ENCODE measurements around the gene VPS35L. TPM values are rescaled to one million over a fixed set of nuclear protein-coding genes. Genes with fewer than 3 reads are reported as not detected.

VPS35L gene
- total RNA-seq, 1 experiment from 2014 or later, result 51.1 TPM

GRCh38 chr16:19733551-19733950 lies 178.0 kb downstream of the VPS35L start:
- CTCF ChIA-PET, result interaction anchor here (0.6 kb wide), 1 partner anchor 14 kb away, joined by 3 read pairs; no protein-coding TSS in a partner anchor

GRCh38 chr16:19735074-19735867 lies 179.8 kb downstream of the VPS35L start:
- no peak overlapping the region for H3K4me3 ChIP-seq (ENCODE audit: low read depth, low read length, poor library complexity, severe bottlenecking)
- BruUV-seq (replicated peaks), result no TSS peak
- ChIA-PET CTCF (no interaction called here), POLR2A (ENCODE audit: low non-redundant PET) (no interaction called here)
- no peaks in the 10 kb centered on the region for H3K27me3 ChIP-seq (replicated peaks; ENCODE audit: insufficient read depth, low read depth, low read length, poor library complexity)
- H3K9me3 ChIP-seq (ENCODE audit: low read depth, low read length, poor library complexity, severe bottlenecking), result no peaks in the 10 kb centered on the region
- H3K27ac ChIP-seq (ENCODE audit: low read depth, low read length, poor library complexity, severe bottlenecking), result no peak overlapping the region
- no peaks in the 10 kb centered on the region for H3K4me1 ChIP-seq (ENCODE audit: insufficient read depth, low read length, poor library complexity, severe bottlenecking)
- no peaks in the 10 kb centered on the region for H3K36me3 ChIP-seq (ENCODE audit: insufficient read depth, low read length, poor library complexity, severe bottlenecking)
- intact Hi-C loops (cut with micrococcal nuclease; ENCODE audit: unreplicated experiment), result no loop called here
- no peak for TF ChIP-seq CTCF (conservative IDR thresholded peaks at IDR 0.05; ENCODE audit: low read depth, low read length)
- DNase-seq (ENCODE audit: low spot score), result no peak

More at GRCh38 chr16:19733551-19733950, 178.0 kb downstream of the VPS35L start:
- intact Hi-C loops (cut with micrococcal nuclease; ENCODE audit: unreplicated experiment), result no loop called here
- no peak for DNase-seq (ENCODE audit: low spot score)
- no peaks in the 10 kb centered on the region for H3K4me1 ChIP-seq (ENCODE audit: insufficient read depth, low read length, poor library complexity, severe bottlenecking)
- no peaks in the 10 kb centered on the region for H3K27me3 ChIP-seq (replicated peaks; ENCODE audit: insufficient read depth, low read depth, low read length, poor library complexity)
- H3K27ac ChIP-seq (ENCODE audit: low read depth, low read length, poor library complexity, severe bottlenecking), result no peak overlapping the region
- no peak overlapping the region for H3K4me3 ChIP-seq (ENCODE audit: low read depth, low read length, poor library complexity, severe bottlenecking)
- POLR2A ChIA-PET (ENCODE audit: low non-redundant PET), result no interaction called here
- H3K9me3 ChIP-seq (ENCODE audit: low read depth, low read length, poor library complexity, severe bottlenecking), result no peaks in the 10 kb centered on the region
- no peak for TF ChIP-seq EZH2 (IDR thresholded peaks at IDR 0.05; ENCODE audit: borderline replicate concordance, low read depth, low read length, poor library complexity, severe bottlenecking)
- TF ChIP-seq CTCF (conservative IDR thresholded peaks at IDR 0.05; ENCODE audit: low read depth, low read length), result no peak
- no peaks in the 10 kb centered on the region for H3K36me3 ChIP-seq (ENCODE audit: insufficient read depth, low read length, poor library complexity, severe bottlenecking)
- no TSS peak for BruUV-seq (replicated peaks)

GRCh38 chr16:19737306-19738038 lies 182.0 kb downstream of the VPS35L start:
- intact Hi-C loops (cut with micrococcal nuclease; ENCODE audit: unreplicated experiment), result no loop called here
- H3K4me3 ChIP-seq (ENCODE audit: low read depth, low read length, poor library complexity, severe bottlenecking), result no peak overlapping the region
- no peak for TF ChIP-seq EZH2 (IDR thresholded peaks at IDR 0.05; ENCODE audit: borderline replicate concordance, low read depth, low read length, poor library complexity, severe bottlenecking)
- TF ChIP-seq CTCF (conservative IDR thresholded peaks at IDR 0.05; ENCODE audit: low read depth, low read length), result no peak
- ChIA-PET CTCF (no interaction called here), POLR2A (ENCODE audit: low non-redundant PET) (interaction anchor here (0.6 kb wide), 1 partner anchor 25 kb away, joined by 4 read pairs; no protein-coding TSS in a partner anchor)
- H3K9me3 ChIP-seq (ENCODE audit: low read depth, low read length, poor library complexity, severe bottlenecking), result no peaks in the 10 kb centered on the region
- DNase-seq (ENCODE audit: low spot score), result no peak
- no TSS peak for BruUV-seq (replicated peaks)
- no peaks in the 10 kb centered on the region for H3K4me1 ChIP-seq (ENCODE audit: insufficient read depth, low read length, poor library complexity, severe bottlenecking)
- H3K27ac ChIP-seq (ENCODE audit: low read depth, low read length, poor library complexity, severe bottlenecking), result no peak overlapping the region
- H3K36me3 ChIP-seq (ENCODE audit: insufficient read depth, low read length, poor library complexity, severe bottlenecking), result no peaks in the 10 kb centered on the region
- no peaks in the 10 kb centered on the region for H3K27me3 ChIP-seq (replicated peaks; ENCODE audit: insufficient read depth, low read depth, low read length, poor library complexity)

All from A673 (cell line).